K562 (cell line): ENCODE measurements around the gene IP6K1.

Experiments
- DMBX1 ChIP-seq: fragments of 250-450 bp; sonication (Bioruptor Pico); IDR thresholded peaks from 2 replicates; pipeline ENCODE4 v1.8.0; 2022; ENCODE audit warnings: inconsistent platforms, mild to moderate bottlenecking, moderate library complexity, borderline replicate concordance
- PHF20 ChIP-seq: fragments of 450-650 bp; IDR thresholded peaks from 2 replicates; pipeline ENCODE4 v1.6.1; 2018; ENCODE audit not compliant: partially characterized antibody
- TF ChIP-seq, protein P1 (sequence below): sonication (generic); IDR thresholded peaks from 2 replicates; pipeline ENCODE4 v1.6.1; 2016

DNA sequence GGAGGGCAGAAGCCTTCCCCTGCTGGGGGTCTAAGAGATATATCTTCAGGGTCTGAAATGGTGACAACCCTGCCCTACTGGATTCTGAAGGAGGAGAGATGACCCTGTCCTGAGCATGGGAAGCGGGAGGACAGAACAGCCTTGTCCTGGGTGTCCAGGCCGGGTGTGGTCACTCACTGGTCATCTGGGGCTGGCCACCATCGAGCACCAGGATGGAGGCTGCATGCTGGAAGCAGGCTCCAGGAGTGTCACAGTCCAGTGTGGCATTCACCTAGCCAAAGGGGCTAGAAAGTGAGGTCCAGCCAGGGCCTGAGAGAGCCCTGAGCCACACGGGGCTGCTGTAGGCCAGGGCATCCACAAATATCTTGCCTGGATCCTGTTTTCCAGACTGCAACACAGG, 8.1 kb upstream of the IP6K1 start:
- no peak for TF ChIP-seq PHF20
- no peak for TF ChIP-seq DMBX1 (CRISPR knock-in tag)
- TF ChIP-seq, protein P1, sequence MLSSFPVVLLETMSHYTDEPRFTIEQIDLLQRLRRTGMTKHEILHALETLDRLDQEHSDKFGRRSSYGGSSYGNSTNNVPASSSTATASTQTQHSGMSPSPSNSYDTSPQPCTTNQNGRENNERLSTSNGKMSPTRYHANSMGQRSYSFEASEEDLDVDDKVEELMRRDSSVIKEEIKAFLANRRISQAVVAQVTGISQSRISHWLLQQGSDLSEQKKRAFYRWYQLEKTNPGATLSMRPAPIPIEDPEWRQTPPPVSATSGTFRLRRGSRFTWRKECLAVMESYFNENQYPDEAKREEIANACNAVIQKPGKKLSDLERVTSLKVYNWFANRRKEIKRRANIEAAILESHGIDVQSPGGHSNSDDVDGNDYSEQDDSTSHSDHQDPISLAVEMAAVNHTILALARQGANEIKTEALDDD = no peak
